ENCODE results near the gene DLEU7. TPM values are rescaled to one million over a fixed set of nuclear protein-coding genes. Genes with fewer than 3 reads are reported as not detected.

Gene DLEU7
- polyA plus RNA-seq, 1 donor, result 0.50 TPM

- no peak for DNase-seq
Measured at GRCh38 chr13:50788551-50789210, 54.8 kb downstream of the DLEU7 start.

- DNase-seq, result no peak
Measured at GRCh38 chr13:50787316-50788195, 55.9 kb downstream of the DLEU7 start.

- DNase-seq, result no peak
Measured at GRCh38 chr13:50783717-50784290, 59.7 kb downstream of the DLEU7 start.

GRCh38 chr13:50783066-50783465 is 60.4 kb downstream of the DLEU7 start:
- DNase-seq, result no peak

- no peak for DNase-seq
Measured at GRCh38 chr13:50780201-50781015, 63.1 kb downstream of the DLEU7 start.

- DNase-seq, result no peak
Measured at GRCh38 chr13:50779443-50780200, 63.9 kb downstream of the DLEU7 start.

Other genes with a start within 250 kb of the DLEU7 start
- gene RNASEH2B, start 66.1 kb upstream of the DLEU7 start, polyA plus RNA-seq (ENCODE audit: insufficient read length), result 34.8 TPM

Measured in hindlimb muscle (tissue), 1 donor.